Forelimb muscle (tissue), 1 donor: ENCODE measurements around the gene HIP1. TPM values are rescaled to one million over a fixed set of nuclear protein-coding genes. Genes with fewer than 3 reads are reported as not detected.
"Not testable (repeated sequence)": the region's sequence is repeated elsewhere in the genome, so short reads cannot be mapped to it uniquely, and the experiment has no call there.

Experiments
- DNase-seq: peaks from one replicate; pipeline ENCODE4 v3.0.0-alpha.2; 2013; ENCODE audit warnings: low read depth
- polyA plus RNA-seq: library from polyadenylated mRNA; unstranded; fragments of 120-200 nt; gene quantifications from one replicate; pipeline ENCODE4 v1.2.1, GENCODE V29; 2013; ENCODE audit not compliant: insufficient read length

The HIP1 gene
- polyA plus RNA-seq, 1 donor: 21.9 TPM

DNA sequence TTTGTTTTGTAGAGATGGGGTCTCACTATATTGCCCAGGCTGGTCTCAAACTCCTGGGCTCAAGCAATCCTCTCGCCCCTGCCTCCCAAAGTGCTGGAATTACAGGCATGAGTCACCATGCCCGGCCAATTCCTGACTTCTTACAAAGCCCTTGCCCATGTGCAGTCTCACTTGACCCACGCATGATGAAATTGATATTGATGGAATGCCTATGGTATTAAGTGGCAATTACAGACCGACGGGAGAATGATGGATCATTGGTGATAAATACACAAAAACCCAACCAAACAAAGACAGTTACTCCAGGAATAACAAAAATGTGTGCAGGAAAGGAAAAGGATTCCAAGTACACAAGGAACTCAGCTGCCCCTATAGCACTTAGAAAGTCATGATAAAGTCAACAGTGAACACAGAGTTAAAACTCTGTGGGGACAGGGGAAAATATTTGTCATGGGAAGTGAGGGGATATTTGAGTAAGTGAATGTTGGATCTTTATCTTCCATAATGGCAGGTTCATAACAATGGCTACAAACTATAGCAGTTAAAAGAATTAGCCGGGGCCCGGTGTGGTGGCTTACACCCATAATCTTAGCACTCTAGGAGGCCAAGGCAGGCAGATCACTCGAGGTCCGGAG lies 21.6 kb downstream of the HIP1 start:
- DNase-seq: no peak

DNA sequence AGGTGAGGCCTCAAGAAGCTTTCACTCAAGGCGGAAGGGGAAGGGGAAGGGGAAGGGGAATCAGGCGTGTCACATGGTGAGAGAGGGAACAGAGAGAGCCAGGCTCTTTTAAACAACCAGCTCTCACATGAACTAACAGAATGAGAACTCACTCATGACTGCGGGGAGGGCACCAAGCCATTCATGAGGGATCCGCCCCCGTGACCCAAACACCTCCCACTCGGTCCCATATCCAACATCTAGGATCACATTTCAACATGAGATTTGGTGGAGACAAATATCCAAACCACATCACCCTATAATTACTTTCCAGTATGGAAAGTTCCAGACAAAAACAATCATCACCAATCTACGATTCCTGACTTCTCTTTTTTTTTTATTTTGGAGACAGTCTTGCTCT lies 22.9 kb downstream of the HIP1 start:
- DNase-seq: no peak

DNA sequence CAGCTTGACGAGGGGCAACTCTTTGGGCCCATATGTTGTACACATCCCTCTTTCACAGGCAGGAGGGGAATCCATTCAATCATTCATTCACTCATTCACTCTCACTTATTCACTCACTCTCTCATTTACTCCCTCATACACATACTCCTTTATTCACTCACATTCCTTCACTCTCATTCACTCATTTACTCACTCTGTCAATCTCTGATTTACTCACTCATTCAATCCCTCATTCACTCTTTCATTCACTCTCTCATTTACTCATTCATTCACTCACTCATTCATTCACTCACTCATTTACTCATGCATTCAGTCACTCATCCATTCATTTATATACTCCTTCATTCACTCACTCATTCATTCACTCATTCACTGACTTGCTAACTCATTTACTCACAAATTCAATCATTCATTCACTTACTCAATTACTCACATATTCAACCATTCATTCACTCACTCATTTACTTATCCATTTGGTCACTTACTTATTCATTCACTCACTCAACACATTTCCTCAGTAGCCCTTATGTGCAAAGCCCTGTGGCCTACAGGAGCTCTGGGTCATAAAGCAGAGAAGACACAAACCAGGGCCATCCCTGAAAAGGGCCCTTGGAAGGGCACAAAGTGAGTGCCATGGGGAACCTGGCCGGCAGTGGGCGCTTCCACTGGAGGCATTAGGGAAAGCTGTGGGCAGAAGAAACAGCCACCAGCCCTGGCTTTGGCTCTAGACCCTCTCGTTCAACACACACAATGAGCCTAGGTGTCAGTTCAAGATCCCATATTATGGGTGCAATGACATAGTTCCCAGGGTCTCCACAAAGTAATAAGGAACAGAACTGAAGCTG lies 26.0 kb downstream of the HIP1 start:
- DNase-seq: no peak

DNA sequence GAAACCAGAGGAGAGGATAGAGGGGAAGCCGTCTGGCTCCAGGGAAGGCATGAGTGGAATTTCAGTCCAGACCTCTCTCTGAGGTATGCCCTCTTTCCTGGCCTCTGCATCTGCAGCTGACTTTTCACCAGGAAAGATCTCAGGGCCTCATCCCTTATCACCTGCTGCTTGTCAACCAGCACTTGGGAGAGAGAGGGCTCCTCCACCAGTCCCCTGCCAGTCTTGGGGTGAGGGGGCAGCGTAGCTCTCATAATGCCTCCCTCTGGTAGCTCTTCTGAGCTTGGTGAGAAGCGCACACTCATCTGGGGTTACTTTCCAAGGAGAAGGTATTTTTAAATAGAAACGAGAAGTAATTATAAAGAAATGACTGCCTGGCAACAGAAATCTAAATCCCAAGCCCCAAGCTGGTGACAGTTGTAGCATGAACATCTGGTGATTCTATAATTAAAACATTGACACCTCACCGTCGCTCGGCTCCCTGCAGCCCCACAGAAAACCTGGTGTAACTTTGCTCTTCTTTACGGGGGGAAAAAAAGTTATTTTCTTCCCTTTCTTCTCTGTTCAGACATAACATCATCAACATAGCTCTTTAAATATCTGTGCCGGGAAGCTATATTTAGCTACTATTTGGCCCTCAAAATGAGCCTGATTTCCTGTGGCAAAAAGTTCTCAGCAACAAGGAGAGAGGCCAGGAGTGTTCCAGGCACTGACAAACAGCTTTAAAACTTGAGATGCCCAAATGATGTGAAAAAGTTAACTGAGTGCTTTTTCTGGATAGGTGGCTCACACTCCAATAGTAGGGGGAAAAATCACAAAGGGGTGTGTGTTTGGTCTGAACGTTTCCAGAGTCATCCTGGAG lies 26.9 kb downstream of the HIP1 start:
- DNase-seq: no peak

DNA sequence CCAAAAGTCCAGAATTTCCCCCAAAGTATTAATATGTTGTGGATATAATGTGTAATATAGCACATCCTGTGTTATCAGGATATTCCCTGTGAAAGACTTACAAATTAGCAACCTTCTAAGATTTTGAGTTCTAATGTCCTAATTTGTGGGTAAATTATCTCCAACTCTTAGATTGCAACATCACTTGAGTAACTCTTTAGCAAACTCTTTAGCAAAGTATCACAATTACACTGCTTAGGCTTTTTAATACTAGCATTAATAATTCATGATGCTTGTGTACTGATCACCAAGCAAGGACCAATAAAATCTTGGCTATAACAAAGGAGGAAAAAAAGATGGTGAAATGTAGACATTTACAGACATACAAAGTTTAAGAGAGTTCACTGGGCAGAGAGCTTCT lies 27.7 kb downstream of the HIP1 start:
- DNase-seq: no peak

- DNase-seq: no peak
These were observed 33.8 kb downstream of the HIP1 start for GRCh38 chr7:75704928-75705327.

DNA sequence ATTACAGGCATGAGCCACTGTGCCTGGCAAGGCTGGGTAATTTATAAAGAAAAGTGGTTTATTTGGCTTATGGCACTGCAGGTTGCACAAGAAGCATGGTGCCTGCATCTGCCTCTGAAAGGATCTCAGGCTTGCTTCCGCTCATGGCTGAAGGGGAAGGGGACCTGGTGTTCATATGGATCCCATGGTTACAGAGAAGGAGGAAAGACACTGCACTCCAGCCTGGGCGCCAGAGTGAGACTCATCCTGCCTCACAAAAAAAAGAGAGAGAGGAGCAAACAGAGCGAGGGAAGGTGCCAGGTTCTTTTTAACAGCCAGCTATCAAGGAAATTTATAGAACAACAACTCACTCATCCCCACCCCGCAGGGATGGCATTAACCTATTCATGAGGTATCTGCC lies 36.2 kb downstream of the HIP1 start:
- DNase-seq: no peak

DNA sequence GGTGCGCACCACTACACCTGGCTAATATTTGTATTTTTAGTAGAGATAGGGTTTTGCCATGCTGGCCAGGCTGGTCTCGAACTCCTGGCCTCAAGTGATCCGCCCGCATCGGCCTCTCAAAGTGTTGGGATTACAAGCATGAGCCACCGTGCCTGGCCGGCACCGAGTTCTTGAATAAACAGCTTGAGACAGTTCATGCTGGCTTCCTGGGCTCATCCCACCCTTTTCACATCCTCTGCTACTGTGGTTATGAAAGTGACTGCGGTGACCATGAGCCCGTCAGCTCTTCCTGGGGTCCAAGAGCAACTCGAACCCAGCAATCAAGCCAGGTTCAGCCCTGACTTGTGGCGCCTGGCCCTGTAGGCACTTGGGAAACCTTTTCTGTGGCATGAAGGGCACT lies 38.7 kb downstream of the HIP1 start:
- DNase-seq: no peak

DNA sequence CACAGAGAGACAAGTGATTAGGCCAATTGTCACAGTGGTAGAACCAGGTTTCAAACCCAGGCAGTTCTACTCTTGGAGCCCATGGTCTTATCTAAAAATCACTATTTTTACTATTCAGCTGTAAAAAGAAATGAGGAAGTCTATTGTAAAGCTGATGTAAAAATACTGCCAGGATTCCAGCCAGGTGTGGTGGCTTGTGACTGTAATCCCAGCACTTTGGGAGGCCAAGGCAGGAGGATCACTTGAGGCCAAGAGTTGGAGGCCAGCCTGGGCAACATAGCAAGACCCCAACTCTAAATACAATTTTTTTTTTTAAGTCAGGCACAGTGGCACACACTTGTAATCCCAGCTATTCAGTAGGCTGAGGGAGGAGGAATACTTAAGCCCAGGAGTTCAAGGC lies 40.4 kb downstream of the HIP1 start:
- DNase-seq: no peak

DNA sequence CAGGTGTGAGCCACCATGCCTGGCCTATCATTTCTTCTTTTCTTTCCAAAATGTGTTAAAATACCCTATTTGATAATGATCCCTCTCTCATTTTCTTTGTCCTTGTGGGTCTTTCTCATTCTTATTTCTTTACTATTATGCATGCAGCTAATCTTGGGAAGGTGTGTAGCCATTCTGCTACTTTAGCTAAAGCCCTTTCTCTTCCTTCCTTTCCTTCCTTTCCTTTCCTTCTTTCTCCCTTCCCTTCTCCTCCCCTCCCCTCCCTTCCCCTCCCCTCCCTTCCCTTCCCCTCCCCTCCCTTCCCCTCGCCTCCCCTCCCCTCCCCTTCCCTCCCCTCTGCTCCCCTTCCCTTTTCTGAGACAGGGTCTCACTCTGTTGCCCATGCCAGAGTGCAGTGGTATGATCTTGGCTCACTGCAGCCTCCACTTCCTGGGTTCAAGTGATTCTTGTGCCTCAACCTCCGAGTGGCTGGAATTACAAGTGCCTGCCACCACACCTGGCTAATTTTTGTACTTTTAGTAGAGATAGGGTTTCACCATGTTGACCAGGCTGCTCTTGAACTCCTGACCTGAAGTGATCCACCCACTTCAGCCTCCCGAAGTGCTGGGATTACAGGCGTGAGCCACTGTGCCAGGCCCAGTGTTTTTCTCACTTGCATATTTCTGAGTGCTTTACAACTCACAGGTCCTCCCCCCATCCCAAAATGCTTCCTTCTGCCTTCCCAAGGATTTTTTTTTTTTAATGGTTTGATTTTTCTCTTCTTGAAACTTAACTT lies 42.3 kb downstream of the HIP1 start:
- no peak for DNase-seq

GRCh38 chr7:75694638-75695399 lies 43.9 kb downstream of the HIP1 start:
- DNase-seq: no peak

GRCh38 chr7:75693668-75694067 lies 45.1 kb downstream of the HIP1 start:
- not testable (repeated sequence) for DNase-seq

DNA sequence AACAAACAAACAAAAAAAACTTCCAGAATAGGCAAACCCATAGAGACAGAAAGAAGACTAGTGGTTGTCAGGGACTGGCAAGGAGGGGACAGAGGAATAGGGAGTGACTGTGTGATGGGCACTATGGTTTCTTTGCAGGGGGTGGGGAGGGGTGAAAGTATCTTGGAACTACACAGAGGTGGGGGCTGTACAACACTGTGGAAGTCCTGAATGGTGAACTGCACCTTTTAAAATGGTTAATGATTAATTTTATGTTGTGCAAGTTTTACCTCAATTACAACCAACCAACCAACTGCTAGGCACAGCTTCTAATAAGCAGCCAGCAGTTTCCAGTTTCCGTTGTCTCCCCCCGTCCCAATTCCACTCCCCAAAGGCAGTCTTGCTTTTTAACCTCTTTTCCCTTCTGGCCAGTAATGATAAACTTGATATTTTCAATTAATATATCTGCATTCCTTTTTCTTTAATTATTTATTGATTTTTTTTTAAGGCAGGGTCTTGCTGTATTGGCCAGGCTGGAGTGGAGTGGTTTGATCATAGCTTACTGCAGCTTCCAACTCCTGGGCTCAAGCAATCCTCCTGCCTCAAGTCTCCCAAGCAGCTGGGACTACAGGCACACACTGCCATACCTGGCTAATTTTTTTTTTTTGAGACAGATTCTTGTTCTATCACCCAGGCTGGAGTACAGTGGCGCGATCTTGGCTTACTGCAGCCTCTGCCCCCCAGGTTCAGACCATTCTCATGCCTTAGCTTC lies 46.8 kb downstream of the HIP1 start:
- no peak for DNase-seq

- DNase-seq: no peak
These were observed 48.6 kb downstream of the HIP1 start for GRCh38 chr7:75690121-75690523.

DNA sequence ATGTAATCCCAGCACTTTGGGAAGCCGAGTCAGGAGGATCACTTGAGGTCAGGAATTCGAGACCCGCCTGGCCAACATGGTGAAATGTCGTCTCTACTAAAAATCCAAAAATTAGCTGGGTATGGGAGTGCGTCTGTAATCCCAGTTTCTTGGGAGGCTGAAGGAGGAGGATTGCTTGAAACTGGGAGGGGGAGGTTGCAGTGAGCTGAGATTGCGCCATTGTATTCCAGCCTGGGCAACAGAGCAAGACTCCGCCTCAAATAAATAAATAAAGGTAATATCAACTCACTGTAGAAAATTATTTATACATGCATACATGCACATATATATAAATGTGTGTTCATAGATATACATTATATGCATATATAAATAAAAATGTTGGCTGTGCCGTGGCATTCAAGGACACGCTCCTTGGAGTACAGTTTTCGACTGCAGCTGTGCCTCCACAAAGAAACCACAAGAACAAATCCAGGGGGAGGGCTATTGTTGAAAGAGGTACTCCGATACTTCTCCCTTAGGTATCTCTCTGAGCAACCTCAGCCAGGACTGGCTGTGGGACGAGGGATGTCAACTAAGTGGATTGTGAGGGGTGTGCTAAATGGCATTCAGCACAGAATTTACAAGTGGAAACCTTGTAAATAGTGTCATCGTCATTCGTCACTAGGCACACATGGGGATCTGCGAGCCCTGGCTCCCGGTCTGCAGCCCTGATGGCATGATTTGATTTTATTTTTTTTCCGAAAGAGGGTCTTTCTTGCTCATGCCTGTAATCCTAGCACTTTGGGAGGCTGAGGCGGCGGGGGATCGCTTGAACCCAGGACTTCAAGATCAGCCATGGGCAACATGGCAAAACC lies 49.3 kb downstream of the HIP1 start:
- no peak for DNase-seq

DNA sequence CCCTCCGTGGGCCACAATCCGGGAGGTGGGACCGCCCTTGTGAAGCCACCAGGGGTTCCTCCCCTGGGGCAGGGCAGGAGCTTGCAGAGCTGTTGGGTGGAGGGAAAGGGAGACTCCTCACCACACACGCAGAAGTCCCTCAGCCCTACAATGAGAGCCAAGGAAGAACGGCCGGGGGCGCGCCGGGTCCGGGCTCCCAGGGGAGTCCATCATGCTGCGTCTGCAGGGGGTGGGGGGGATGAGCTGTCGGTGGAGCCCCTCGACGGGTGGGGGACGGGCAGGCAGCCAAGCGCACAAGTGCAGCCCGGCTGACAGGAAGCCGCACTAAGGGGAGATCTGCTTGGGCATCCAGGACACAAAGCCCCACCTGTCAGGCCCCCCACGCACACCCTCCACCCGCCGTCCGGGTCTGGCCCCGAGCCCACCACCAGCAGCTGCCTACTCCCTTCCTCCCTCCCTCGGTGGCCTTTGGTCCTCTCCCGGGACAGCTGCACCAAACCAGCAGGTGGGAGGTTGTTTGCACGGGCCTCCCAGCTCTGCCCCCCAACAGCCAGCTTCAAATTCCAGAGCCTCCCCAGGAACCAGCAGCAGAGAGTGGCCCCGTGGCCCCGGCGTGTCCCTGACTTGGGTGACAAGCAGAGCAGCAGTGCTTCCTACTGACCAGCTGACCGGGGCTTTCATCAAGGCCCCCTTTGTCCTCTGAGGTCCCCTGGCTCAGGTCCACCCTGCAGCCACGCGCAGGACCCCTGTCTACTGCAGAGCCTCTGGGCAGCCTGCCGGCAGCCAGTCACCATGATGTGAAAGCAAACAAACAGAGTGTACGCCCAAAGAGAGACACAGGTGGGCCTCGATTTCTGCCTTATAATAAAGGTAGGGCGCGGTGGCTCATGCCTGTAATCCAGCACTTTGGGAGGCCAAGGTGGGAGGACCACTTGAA lies 50.3 kb downstream of the HIP1 start:
- DNase-seq: no peak

DNA sequence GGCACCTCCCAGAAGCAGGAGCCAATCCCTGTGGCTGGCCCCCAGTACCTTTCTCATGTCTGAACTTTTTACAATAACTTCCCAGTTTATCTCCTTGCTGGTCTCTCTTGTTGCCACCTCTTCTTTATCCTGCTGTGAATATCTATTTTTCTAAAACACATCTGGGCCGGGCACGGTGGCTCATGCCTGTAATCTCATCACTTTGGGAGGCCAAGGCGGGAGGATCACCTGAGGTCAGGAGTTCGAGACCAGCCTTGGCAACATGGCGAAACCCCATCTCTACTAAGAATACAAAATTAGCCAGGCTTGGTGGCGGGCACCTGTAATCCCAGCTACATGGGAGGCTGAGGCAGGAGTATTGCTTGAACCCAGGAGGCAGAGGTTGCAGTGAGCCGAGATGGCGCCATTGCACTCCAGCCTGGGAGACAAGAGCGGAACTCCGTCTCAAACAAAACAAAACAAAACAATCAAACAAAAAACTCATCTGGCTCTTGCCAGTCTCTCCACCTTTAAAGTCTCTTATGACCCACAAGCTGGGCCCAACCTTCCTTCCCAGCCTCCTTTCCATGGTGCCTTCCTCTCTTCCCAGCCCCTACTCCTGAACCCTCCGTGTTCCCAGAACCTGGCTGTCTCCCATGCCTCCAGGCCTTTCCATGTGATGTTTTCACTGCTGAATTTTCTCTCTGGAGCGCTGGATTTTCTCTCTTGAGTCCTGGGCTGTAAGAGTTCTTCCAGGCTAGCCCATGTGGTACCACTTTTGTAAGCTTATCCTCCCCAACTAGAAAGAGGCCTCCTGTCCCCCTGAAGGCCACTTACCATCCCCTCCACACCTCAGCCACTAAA lies 51.3 kb downstream of the HIP1 start:
- DNase-seq: no peak
